HG02623 (cell line): ENCODE results near the gene METTL22.

ENCODE experiments used
- ATAC-seq: cut with Tn5 transposase; IDR thresholded peaks from one replicate; pipeline ENCODE4 v1.9.1; 2021; ENCODE audit warnings: moderate library complexity; ENCODE audit not compliant: unreplicated experiment

Gene METTL22

DNA sequence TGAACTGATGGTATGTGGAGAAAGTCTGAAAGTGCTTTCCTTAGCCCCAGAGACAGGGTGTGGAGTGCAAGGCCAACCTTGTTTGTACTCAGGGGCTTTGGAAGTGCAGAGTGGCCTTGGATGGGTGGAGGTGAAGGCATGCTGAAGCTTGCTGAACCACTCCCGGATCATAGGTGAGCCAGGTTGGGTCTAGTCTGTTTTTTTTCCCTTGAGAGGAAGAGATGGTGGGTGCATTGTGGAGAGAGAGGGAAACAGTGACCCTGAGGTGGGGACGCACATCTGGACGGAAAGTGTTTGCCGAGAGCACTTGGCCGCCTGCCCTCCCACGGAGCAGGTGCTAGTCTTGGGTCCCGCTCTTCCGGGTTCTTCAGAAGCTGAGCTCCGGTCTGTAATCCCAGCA, 65.4 kb downstream of the METTL22 start:
- no peak for ATAC-seq

DNA sequence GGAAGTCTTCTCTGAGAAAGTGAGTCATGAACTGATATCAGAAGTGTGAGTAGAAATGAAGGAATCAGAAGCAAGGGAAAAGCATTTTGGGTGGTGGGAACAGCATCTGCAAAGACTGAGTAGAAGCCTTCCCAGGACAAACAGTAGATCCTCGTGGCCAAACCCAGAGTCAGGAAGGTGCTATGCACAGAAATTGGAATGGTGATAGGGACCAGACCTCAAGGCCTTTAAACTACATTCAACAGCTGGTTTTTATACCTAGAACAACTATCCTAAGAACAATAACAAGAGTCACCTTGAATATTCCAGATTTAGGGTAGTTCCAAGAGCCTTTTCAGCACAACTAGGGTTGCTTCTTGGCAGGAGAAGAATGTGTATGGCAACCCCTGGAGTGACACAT, 68.2 kb downstream of the METTL22 start:
- ATAC-seq: no peak

DNA sequence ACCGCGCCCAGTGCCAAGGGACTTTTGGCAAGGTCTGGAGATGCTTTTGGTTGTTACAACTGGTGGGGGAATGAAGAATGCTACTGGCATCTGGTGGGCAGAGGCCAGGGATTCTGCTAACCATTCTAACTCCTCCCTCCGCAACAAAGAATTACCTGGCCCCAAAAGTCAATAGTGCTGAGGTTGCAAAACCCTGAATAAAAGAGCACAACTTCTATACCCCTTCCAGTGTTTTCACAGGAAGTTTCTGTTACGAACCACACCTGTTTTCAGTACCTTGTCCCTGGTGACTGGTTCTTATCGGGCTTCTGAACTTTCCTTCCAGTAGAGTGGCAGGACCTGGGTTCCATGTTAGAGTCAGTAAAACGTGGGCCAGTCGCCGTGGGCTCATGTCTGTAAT, 70.2 kb downstream of the METTL22 start:
- ATAC-seq: no peak

DNA sequence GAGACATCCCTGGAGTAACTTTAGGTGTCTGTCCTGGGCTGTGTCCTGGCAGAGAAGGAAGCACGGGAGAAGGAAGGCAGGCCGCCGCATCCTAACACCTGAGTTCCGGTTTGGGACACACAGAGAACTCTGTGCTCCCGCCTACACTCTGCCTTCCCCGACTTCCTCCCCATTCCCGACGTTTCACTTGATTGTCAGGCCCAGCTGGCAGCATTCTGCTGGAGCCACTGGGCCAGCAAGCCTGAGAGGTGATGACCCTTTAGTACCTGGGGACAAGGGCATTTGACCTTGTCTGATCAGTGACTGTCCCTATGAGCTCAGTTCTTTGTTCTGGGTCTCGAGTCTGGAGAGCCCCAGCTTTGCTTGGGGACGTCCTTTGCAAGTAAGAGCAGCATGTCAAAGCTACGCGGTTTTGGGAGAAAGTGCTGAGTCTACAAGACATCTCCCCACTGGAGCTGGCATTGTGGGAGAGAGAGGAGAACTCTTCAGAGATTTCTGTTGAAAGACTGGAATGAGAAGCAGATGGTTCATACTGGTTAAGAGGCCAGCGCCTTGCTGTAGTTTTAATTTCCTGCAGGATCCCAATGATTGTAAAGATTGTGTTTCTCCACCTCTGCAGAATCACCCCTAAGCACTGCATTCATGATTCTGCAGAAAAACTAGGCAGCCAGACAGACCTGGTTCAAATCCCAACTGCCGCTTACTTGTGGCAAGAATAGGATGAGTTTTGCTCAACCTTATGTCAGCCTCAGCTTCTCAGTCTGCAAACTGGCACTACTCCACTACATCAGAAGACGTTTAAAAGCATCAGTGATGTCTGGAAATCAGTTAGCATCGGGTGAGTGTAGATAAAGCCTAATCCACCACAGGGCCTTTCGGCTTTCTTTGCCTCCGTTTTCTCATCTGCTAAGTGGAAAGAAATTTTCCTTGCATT, 73.6 kb downstream of the METTL22 start:
- no peak for ATAC-seq

DNA sequence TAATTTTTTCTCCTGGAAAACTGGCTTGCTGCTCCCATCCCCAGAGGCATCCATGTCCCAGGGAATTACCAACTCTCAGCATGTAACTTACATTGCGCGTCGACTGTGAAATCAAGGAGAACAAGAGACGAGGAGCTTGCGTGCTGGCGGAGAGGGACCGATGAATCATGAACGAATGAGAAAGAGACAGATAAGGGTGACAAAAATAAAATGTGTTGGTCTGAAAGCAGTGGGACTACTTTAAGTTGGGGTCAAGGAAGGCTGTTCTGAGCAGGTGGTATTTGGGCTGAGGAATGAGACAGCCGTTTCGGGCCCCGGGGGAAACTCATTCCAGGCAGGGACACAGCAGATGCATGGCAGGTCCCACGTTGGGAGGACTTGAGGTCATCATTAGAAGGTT, 75.4 kb downstream of the METTL22 start:
- ATAC-seq: no peak

DNA sequence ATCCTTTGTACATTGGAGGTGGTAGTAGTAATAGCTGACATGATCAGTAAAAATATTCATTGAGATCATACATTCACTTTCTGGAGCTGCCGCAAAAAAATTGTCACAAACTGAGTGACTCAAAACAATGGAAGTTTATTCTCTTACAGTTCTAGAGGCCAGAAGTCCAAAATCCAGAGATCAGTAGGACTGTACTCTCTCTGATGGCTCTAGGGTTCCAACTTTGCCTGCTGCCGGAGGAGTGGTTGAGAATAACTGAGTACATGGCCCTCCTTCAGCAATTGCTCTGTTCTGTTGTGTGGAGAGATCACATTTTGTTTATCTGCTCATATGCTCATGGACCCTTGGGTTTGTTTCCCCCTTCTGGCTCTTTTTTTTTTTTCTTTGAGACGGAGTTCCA, 76.5 kb downstream of the METTL22 start:
- ATAC-seq: no peak
